Measurements from ENCODE around the gene ZNF436. TPM values are rescaled to one million over a fixed set of nuclear protein-coding genes. Genes with fewer than 3 reads are reported as not detected.

Gene ZNF436
- polyA plus RNA-seq, 1 of the 3 experiments (the other 2 are of a cell fraction) = 5.0 TPM

DNA sequence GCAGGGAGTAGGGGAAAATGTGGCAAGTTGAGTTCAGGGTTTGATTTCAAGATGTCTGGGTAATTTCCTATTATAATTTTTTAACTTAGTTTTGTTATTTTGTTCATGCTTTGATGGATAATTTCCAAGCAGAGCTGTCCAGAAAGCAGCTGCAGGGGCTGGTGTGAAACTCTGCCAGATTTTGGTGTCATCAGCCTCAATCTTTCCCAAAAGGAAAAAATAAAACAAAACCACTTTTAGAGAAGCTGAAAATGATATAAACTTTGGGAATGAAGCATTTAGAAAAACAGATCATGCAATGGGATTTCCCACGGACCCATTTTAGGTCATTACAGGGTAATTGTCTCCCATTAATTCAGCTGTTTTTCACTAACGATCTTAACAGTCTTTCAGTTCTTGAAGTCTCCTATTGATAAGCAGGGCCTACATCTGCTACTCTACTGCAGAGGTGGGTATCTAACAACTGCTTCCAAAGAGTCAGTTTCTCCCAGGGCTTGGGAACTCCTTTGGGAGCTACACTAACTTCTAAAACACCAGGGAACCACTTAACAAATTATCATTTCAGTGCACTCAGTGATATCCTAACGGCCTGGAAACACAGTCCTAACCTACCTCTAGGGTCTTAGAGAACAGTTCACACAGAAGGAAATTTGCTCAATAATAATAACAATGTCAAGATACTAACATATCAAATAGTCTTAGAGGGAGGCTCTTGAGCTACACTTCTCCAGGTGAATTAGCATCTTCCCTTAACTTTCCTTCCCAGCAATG lies 12.3 kb downstream of the ZNF436 start:
- CTCF ChIA-PET = interaction anchor here (1.5 to 2.5 kb wide), 2 partner anchors 11 to 47 kb away, joined by 6 to 10 read pairs; no protein-coding TSS in a partner anchor
- POLR2A ChIA-PET = interaction anchor here (0.6 kb wide), 1 partner anchor 13 kb away, joined by 3 read pairs; the partner anchor contains the start of gene HNRNPR

More for the DNA sequence above, 12.3 kb downstream of the ZNF436 start:
- WGBS (ENCODE audit: low lambda C conversion rate) = 41% methylated on average over 3 of the region's 3 CpGs
- Histone ChIP-seq H3K9me2 (no peaks in the 10 kb centered on the region), H3K9ac (no peak overlapping the region), H4K20me1 (ENCODE audit: insufficient read depth) (no peaks in the 10 kb centered on the region), H3F3A (replicated peaks; ENCODE audit: insufficient read depth) (no peaks in the 10 kb centered on the region), H3K36me3 (replicated peaks in 1 of 2; ENCODE audit: control insufficient read depth in 1 of 2, insufficient read depth in 2 of 2, low read length in 1 of 2) (peaks cover 28 to 44% of the 10 kb centered on the region in 2 experiments), H3K4me3 (ENCODE audit: low read depth in 2 of 2, low read length in 1 of 2) (no peak overlapping the region), H3K79me2 (ENCODE audit: insufficient read depth) (peaks cover 11% of the 10 kb centered on the region; the same call in 1 of the 2 replicates), H3K4me1 (ENCODE audit: control insufficient read depth in 1 of 2, insufficient read depth in 2 of 2, low read depth in 1 of 2, low read length in 1 of 2) (peaks cover 0 to 12% of the 10 kb centered on the region in 2 experiments; a peak in 1 of 4 replicates), H3K9me3 (peaks cover 10% of the 10 kb centered on the region), H3K27ac (ENCODE audit: low read depth in 2 of 2, low read length in 1 of 2) (peak overlapping the region in 1 of 2 experiments; percentile 78; a peak in 2 of 4 replicates), H2AFZ (ENCODE audit: low read depth) (no peak overlapping the region), H3K4me2 (no peak overlapping the region), H3K27me3 (ENCODE audit: insufficient read depth) (no peaks in the 10 kb centered on the region)
- no peak for DNase-seq
- TF ChIP-seq TEAD4 (IDR thresholded peaks at IDR 0.05; ENCODE audit: borderline replicate concordance, insufficient read depth) = no peak
- no peak for TF ChIP-seq CHD2 (IDR thresholded peaks at IDR 0.05; ENCODE audit: low read length, partially characterized antibody)
- no peak for TF ChIP-seq RAD21 (IDR thresholded peaks at IDR 0.05; ENCODE audit: low read length)
- no peak for TF ChIP-seq MAX (IDR thresholded peaks at IDR 0.05; ENCODE audit: low read depth)
- no peak for TF ChIP-seq RFX5 (IDR thresholded peaks at IDR 0.05; ENCODE audit: low read length)
- no peak for TF ChIP-seq GABPA (IDR thresholded peaks at IDR 0.05; ENCODE audit: low read depth)
- no peak for TF ChIP-seq RXRA (IDR thresholded peaks at IDR 0.05; ENCODE audit: borderline replicate concordance, low read depth)
- no peak for TF ChIP-seq ELF1 (IDR thresholded peaks at IDR 0.05)
- no peak for TF ChIP-seq ZBTB33 (IDR thresholded peaks at IDR 0.05; ENCODE audit: borderline replicate concordance, low read depth)
- TF ChIP-seq POLR2AphosphoS5 (IDR thresholded peaks at IDR 0.05; ENCODE audit: low read depth, low read length) = no peak
- TF ChIP-seq, protein P1, sequence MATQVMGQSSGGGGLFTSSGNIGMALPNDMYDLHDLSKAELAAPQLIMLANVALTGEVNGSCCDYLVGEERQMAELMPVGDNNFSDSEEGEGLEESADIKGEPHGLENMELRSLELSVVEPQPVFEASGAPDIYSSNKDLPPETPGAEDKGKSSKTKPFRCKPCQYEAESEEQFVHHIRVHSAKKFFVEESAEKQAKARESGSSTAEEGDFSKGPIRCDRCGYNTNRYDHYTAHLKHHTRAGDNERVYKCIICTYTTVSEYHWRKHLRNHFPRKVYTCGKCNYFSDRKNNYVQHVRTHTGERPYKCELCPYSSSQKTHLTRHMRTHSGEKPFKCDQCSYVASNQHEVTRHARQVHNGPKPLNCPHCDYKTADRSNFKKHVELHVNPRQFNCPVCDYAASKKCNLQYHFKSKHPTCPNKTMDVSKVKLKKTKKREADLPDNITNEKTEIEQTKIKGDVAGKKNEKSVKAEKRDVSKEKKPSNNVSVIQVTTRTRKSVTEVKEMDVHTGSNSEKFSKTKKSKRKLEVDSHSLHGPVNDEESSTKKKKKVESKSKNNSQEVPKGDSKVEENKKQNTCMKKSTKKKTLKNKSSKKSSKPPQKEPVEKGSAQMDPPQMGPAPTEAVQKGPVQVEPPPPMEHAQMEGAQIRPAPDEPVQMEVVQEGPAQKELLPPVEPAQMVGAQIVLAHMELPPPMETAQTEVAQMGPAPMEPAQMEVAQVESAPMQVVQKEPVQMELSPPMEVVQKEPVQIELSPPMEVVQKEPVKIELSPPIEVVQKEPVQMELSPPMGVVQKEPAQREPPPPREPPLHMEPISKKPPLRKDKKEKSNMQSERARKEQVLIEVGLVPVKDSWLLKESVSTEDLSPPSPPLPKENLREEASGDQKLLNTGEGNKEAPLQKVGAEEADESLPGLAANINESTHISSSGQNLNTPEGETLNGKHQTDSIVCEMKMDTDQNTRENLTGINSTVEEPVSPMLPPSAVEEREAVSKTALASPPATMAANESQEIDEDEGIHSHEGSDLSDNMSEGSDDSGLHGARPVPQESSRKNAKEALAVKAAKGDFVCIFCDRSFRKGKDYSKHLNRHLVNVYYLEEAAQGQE (IDR thresholded peaks at IDR 0.05; ENCODE audit: low read depth, low read length) = no peak

Measured in SK-N-SH (cell line).